K562 (cell line): Measurements from ENCODE around the gene ULK1. TPM values are rescaled to one million over a fixed set of nuclear protein-coding genes. Genes with fewer than 3 reads are reported as not detected.

Source experiments
- ATAC-seq: fragments of 200-7000 bp; cut with Tn5 transposase; 3 replicates; pipeline ENCODE4 v1.9.1; 2020; ENCODE audit warnings: moderate library complexity
- BruUV-seq: library from RNA; stranded (reverse); fragments of 400-500 nt; replicated peaks from 2 replicates; lab custom pipeline; 2021; lab: Mats Ljungman, UMichigan
- CTCF ChIA-PET: fragments of 300-600 bp; formaldehyde crosslinking; extraction: SDS; loops from one replicate; lab custom pipeline; 2021; ENCODE audit warnings: low intra/inter-chr PET ratio; lab: Yijun Ruan, JAX
- POLR2A ChIA-PET: fragments of 300-600, 350-650 bp; sonication (Branson Sonifier 250); formaldehyde crosslinking; extraction: SDS; loops from one replicate; lab custom pipeline; 2021; ENCODE audit warnings: antibody characterized with exemption, inconsistent platforms; lab: Yijun Ruan, JAX
- DNase-seq, 4 experiments: peaks; one replicate each; pipeline versions ENCODE4 v3.0.0 to v3.0.0-alpha.2; 2011 to 2018; ENCODE audit warnings: low spot score in 3 of 4, mixed read lengths in 3 of 4; ENCODE audit errors: extremely low read depth in 1 of 4
- FAIRE-seq: peaks from 2 replicates; lab custom pipeline; 2011; peaks lifted over from hg19 to GRCh38; lab: Jason Lieb, UNC
- H2AFZ ChIP-seq: 2 replicates; pipeline ENCODE4 v1.6.0; 2011; ENCODE audit warnings: low read depth, low read length, control low read depth, inconsistent platforms
- H3K27ac ChIP-seq: fragments of 200-600 bp; 3 replicates; pipeline ENCODE4 v1.8.0; 2011; ENCODE audit warnings: low read depth, mild to moderate bottlenecking, control low read depth, inconsistent platforms, low read length, moderate library complexity, mixed read lengths; ENCODE audit errors: extremely low read depth
- H3K27me3 ChIP-seq, 2 experiments: fragments of 300-600 bp in 1 of 2; 2 replicates in 1 of 2; 3 replicates in 1 of 2; pipeline versions ENCODE4 v1.6.0 to v1.8.0; 2011; ENCODE audit warnings: inconsistent platforms in 2 of 2, low read length in 2 of 2, mild to moderate bottlenecking in 1 of 2, mixed read lengths in 1 of 2, moderate library complexity in 1 of 2; ENCODE audit not compliant: control insufficient read depth in 2 of 2, insufficient read depth in 2 of 2
- H3K36me3 ChIP-seq: fragments of 300-600 bp; 3 replicates; pipeline ENCODE4 v1.8.0; 2011; ENCODE audit warnings: mild to moderate bottlenecking, low read length, inconsistent platforms; ENCODE audit not compliant: control insufficient read depth, insufficient read depth
- H3K4me1 ChIP-seq, 2 experiments: fragments of 200-600 bp in 1 of 2; replicated peaks in 1 of 2; 2 replicates in 1 of 2; 3 replicates in 1 of 2; pipeline versions ENCODE4 v1.5.1 to v1.8.0; 2011; ENCODE audit warnings: inconsistent platforms in 2 of 2, low read length in 2 of 2, mild to moderate bottlenecking in 1 of 2, mixed read lengths in 1 of 2, moderate library complexity in 1 of 2; ENCODE audit not compliant: control insufficient read depth in 2 of 2, insufficient read depth in 2 of 2
- H3K4me2 ChIP-seq: 2 replicates; pipeline ENCODE4 v1.6.1; 2011; ENCODE audit warnings: low read length, control low read depth, inconsistent platforms, mixed read lengths; ENCODE audit not compliant: insufficient read depth
- H3K4me3 ChIP-seq: fragments of 200-600 bp; sonication (generic), shearing (Covaris generic); 2 replicates; pipeline ENCODE4 v1.5.1; 2016; ENCODE audit warnings: control low read depth, inconsistent platforms
- H3K79me2 ChIP-seq: fragments of 200-600 bp; 3 replicates; pipeline ENCODE4 v1.8.0; 2011; ENCODE audit warnings: low read length, inconsistent platforms; ENCODE audit not compliant: control insufficient read depth, insufficient read depth
- H3K9ac ChIP-seq, 2 experiments: 2 replicates each; pipeline versions ENCODE4 v1.6.0 to v1.6.1; 2011; ENCODE audit warnings: low read depth in 2 of 2, low read length in 2 of 2, control low read depth in 1 of 2, inconsistent platforms in 1 of 2, mild to moderate bottlenecking in 1 of 2, mixed read lengths in 1 of 2; ENCODE audit not compliant: insufficient read depth in 1 of 2
- H3K9me1 ChIP-seq: one replicate; pipeline ENCODE4 v1.6.0; 2011; ENCODE audit warnings: inconsistent platforms, mild to moderate bottlenecking, low read length, moderate library complexity; ENCODE audit not compliant: control insufficient read depth, insufficient read depth
- H3K9me3 ChIP-seq: replicated peaks from 2 replicates; pipeline ENCODE4 v1.5.1; 2011; ENCODE audit warnings: low read depth, low read length, inconsistent platforms; ENCODE audit not compliant: control insufficient read depth, insufficient read depth
- H4K20me1 ChIP-seq: replicated peaks from 2 replicates; pipeline ENCODE4 v1.6.1; 2011; ENCODE audit warnings: low read length, inconsistent platforms, mixed read lengths; ENCODE audit not compliant: control insufficient read depth, insufficient read depth
- CAMTA2 ChIP-seq: fragments of 250-450 bp; sonication (Bioruptor Pico); conservative IDR thresholded peaks from 2 replicates; pipeline ENCODE4 v1.5.1; 2022
- EGR1 ChIP-seq: fragments of 450-650 bp; conservative IDR thresholded peaks from 2 replicates; pipeline ENCODE4 v1.6.1; 2017; ENCODE audit warnings: mild to moderate bottlenecking
- ERF ChIP-seq: fragments of 450-650 bp; formaldehyde crosslinking; IDR thresholded peaks from 2 replicates; pipeline ENCODE4 v1.4.0; 2020; ENCODE audit warnings: mild to moderate bottlenecking, mixed read lengths
- FOXJ2 ChIP-seq: fragments of 200-800 bp; sonication (Bioruptor generic); IDR thresholded peaks from 2 replicates; pipeline ENCODE4 v1.6.1; 2016; ENCODE audit warnings: missing genetic modification characterization, missing compliant biosample characterization
- FOXK2 ChIP-seq, 2 experiments: fragments of 450-650 bp; IDR thresholded peaks in 1 of 2; conservative IDR thresholded peaks in 1 of 2; 2 replicates each; pipeline ENCODE4 v1.6.1; 2016; ENCODE audit warnings: low read depth in 2 of 2, mild to moderate bottlenecking in 1 of 2
- HMG20A ChIP-seq: fragments of 450-650 bp; formaldehyde crosslinking; conservative IDR thresholded peaks from 2 replicates; pipeline ENCODE4 v1.4.0; 2020; ENCODE audit warnings: mild to moderate bottlenecking, mixed read lengths
- MCM7 ChIP-seq, 2 experiments: fragments of 450-650 bp; IDR thresholded peaks; 2 replicates each; pipeline ENCODE4 v1.6.1; 2016 to 2018
- NR3C1 ChIP-seq: sonication (generic); formaldehyde crosslinking; IDR thresholded peaks from 2 replicates; pipeline ENCODE4 v1.8.1; 2022; ENCODE audit warnings: missing genetic modification reagents
- OTX1 ChIP-seq: fragments of 450-650 bp; formaldehyde crosslinking; IDR thresholded peaks from 2 replicates; pipeline ENCODE4 v1.4.0; 2022; ENCODE audit warnings: mild to moderate bottlenecking
- POLR3G ChIP-seq: IDR thresholded peaks from 2 replicates; pipeline ENCODE4 v1.6.1; 2011; ENCODE audit not compliant: insufficient read length, insufficient replicate concordance; ENCODE audit errors: extremely low read depth
- PPARD ChIP-seq: fragments of 250-450 bp; sonication (Bioruptor Pico); IDR thresholded peaks from 2 replicates; pipeline ENCODE4 v1.8.0; 2022; ENCODE audit warnings: inconsistent platforms, mild to moderate bottlenecking, moderate library complexity
- TEAD4 ChIP-seq, 2 experiments: sonication (generic) in 1 of 2; formaldehyde crosslinking in 1 of 2; IDR thresholded peaks; 2 replicates each; pipeline versions ENCODE4 v1.6.1 to v1.8.0; 2012 to 2022; ENCODE audit warnings: borderline replicate concordance in 1 of 2, inconsistent platforms in 1 of 2, low read length in 1 of 2, mild to moderate bottlenecking in 1 of 2, missing genetic modification reagents in 1 of 2
- ZBTB43 ChIP-seq: sonication (generic); formaldehyde crosslinking; IDR thresholded peaks from 2 replicates; pipeline ENCODE4 v1.8.0; 2023; ENCODE audit warnings: mild to moderate bottlenecking, missing genetic modification reagents
- ZNF324 ChIP-seq: fragments of 250-450 bp; sonication (Bioruptor Pico); IDR thresholded peaks from 2 replicates; pipeline ENCODE4 v1.4.0; 2020; ENCODE audit warnings: mild to moderate bottlenecking
- ZNF384 ChIP-seq: IDR thresholded peaks from 2 replicates; pipeline ENCODE4 v1.6.1; 2012; ENCODE audit warnings: low read depth, low read length, improper control_type of control experiment
- WGBS: fragments of 100-300 bp; shearing (Covaris generic); methylation state at CpG from one replicate; pipeline ENCODE4 v1.1.6; 2016; ENCODE audit warnings: low coverage, mixed read lengths; ENCODE audit not compliant: insufficient coverage; ENCODE audit errors: missing lambda C conversion rate; 5-methylcytosine and 5-hydroxymethylcytosine counted together
- in situ Hi-C: fragments of 300-500 bp; cut with MboI; formaldehyde crosslinking; loops from 4 replicates; pipeline ENCODE4 v1.15.0; 2018; ENCODE audit warnings: inconsistent platforms, mixed read lengths
- intact Hi-C: fragments of 100-400 bp; cut with micrococcal nuclease; formaldehyde crosslinking; loops from 2 replicates; pipeline ENCODE4 v1.14.2; 2022
- polyA plus RNA-seq, 8 experiments: library from polyadenylated mRNA; depleted of rRNA in 4 of 8; stranded (reverse) in 5 of 8; unstranded in 3 of 8; fragments of >200 nt; fragmentation: Nextera tagmentation in 2 of 8; fragmentation: Illumina TruSeq in 1 of 8; extraction: Ambion mirVana in 2 of 8; extraction: Trizol in 1 of 8; gene quantifications; 2 replicates each; pipeline versions ENCODE4 v1.2.1 to v1.2.3, GENCODE V29; 2011 to 2014; ENCODE audit warnings: inconsistent platforms in 1 of 8, missing spikeins in 1 of 8
- total RNA-seq, 7 experiments: library from RNA; depleted of rRNA in 6 of 7; stranded (reverse); fragments of >200 nt in 6 of 7; fragmentation: Illumina TruSeq in 2 of 7; extraction: Trizol in 2 of 7; gene quantifications; 2 replicates each; pipeline versions ENCODE4 v1.2.1 to v1.2.3, GENCODE V29; 2011 to 2021; ENCODE audit warnings: low replicate concordance in 1 of 7

Gene ULK1
- total and polyA plus RNA-seq, 9 of the 15 experiments (the other 6 are each of a cell fraction or from before 2014, with no cell fraction given), result 0.15 to 29.4 (median 2.5) TPM

GRCh38 chr12:131943389-131943788 is 49.0 kb downstream of the ULK1 start:
- Histone ChIP-seq H3K9ac (no peak overlapping the region), H3K4me1 (peaks cover 10 to 29% of the 10 kb centered on the region in 2 experiments), H3K27ac (no peak overlapping the region), H3K9me3 (no peaks in the 10 kb centered on the region)
- in situ Hi-C loops, result no loop called here
- ATAC-seq (no peak), DNase-seq (no peak)
- TF ChIP-seq TEAD4 (IDR thresholded peaks at IDR 0.05; ENCODE audit: low read length) (no peak), TEAD4 (CRISPR knock-in tag; IDR thresholded peaks at IDR 0.05; ENCODE audit: borderline replicate concordance) (no peak), HMG20A (no peak), OTX1 (CRISPR knock-in tag) (no peak), CAMTA2 (CRISPR knock-in tag) (no peak), ZNF384 (no peak), PPARD (no peak), FOXJ2 (tag) (no peak), ZNF324 (CRISPR knock-in tag) (no peak), MCM7 (IDR thresholded peaks at IDR 0.05) (no peak), POLR3G (no peak), ERF (CRISPR knock-in tag) (no peak), ZBTB43 (CRISPR knock-in tag) (no peak), NR3C1 (no peak), FOXK2 (conservative IDR thresholded peaks at IDR 0.05 in 1 of 2, IDR thresholded peaks at IDR 0.05 in 1 of 2; ENCODE audit: low read depth in 2 of 2) (no peak), EGR1 (no peak)
- TF ChIP-seq, all 486 proteins: peak for 0
- Histone ChIP-seq H3K4me3 (no peak overlapping the region), H4K20me1 (no peaks in the 10 kb centered on the region), H2AFZ (no peak overlapping the region), H3K36me3 (peaks cover 59% of the 10 kb centered on the region; the same call in 2 of the 3 replicates), H3K9me1 (no peaks in the 10 kb centered on the region), H3K27me3 (no peaks in the 10 kb centered on the region), H3K79me2 (peaks cover 4% of the 10 kb centered on the region; the same call in 2 of the 3 replicates), H3K4me2 (no peak overlapping the region)
- 98% methylated on average over 8 of the region's 8 CpGs for WGBS
- BruUV-seq, result no TSS peak
- POLR2A ChIA-PET, result interaction anchor here (0.7 to 2.0 kb wide), 2 partner anchors 14 to 42 kb away, joined by 3 to 6 read pairs; partner anchors contain the start of gene PUS1
- CTCF ChIA-PET, result no interaction called here
- intact Hi-C loops, result no loop called here
- FAIRE-seq, result no peak
